A375 (cell line): ENCODE results near the gene OTUD4. TPM values are rescaled to one million over a fixed set of nuclear protein-coding genes. Genes with fewer than 3 reads are reported as not detected.

Experiments used
- small RNA-seq: library from RNA; depleted of rRNA; stranded (forward); fragments of <200 nt; gene quantifications from one replicate; pipeline ENCODE3, GENCODE V24; 2014
- total RNA-seq: library from RNA; depleted of rRNA; stranded (reverse); fragments of >200 nt; shearing (Covaris generic); gene quantifications from 2 replicates; pipeline ENCODE4 v1.2.3, GENCODE V29; 2014; rRNA removed

The OTUD4 gene
- total RNA-seq, result 12.1 and 16.7 TPM in 2 replicates

GRCh38 chr4:145180298-145181090 lies at the start of gene OTUD4:
OTUD4 (minus strand) TSS chr4:145180589; CDS start chr4:145179973, 616 bp downstream.

GRCh38 chr4:145097821-145098674 lies 82.3 kb downstream of the OTUD4 start, which contains the start of the genes ABCE1 and ANAPC10:
ABCE1 (plus strand) TSS chr4:145098311; CDS start chr4:145104413, 6,102 bp downstream.
ANAPC10 (minus strand) TSS chr4:145098196; CDS start chr4:145096099, 2,097 bp downstream.

Small RNAs within 50 kb of the gene (small RNA-seq; reads per million reads assigned to genes)
- not detected for gene RF00019

Other genes with a start within 250 kb of the OTUD4 start
- 17.3 and 20.8 TPM in 2 replicates for gene ANAPC10, start 82.4 kb downstream of the OTUD4 start, total RNA-seq
- gene ABCE1, start 82.3 kb downstream of the OTUD4 start, total RNA-seq, result 88.9 and 108 TPM in 2 replicates